ENCODE measurements around the gene CLTC. TPM values are rescaled to one million over a fixed set of nuclear protein-coding genes. Genes with fewer than 3 reads are reported as not detected.

Gene CLTC
- total RNA-seq, 1 donor from 2014 or later = 113 TPM

GRCh38 chr17:59619035-59619297, 729 bp upstream of the CLTC start:
- peaks cover 49% of the 10 kb centered on the region for H3K4me1 ChIP-seq
- peak overlapping the region; percentile 98 for H3K27ac ChIP-seq
- intact Hi-C loops (cut with DNase I) = no loop called here
- H3K27me3 ChIP-seq = no peaks in the 10 kb centered on the region
- H3K4me3 ChIP-seq = peak overlapping the region; percentile 97 to 98
- no peaks in the 10 kb centered on the region for H3K9me3 ChIP-seq
- H3K36me3 ChIP-seq = no peaks in the 10 kb centered on the region
- no peak for DNase-seq (ENCODE audit: extremely low spot score in 2 of 2)
- no peak for TF ChIP-seq CTCF (IDR thresholded peaks at IDR 0.05)
- TF ChIP-seq POLR2AphosphoS5 (IDR thresholded peaks at IDR 0.05; ENCODE audit: insufficient read depth in 1 of 2, low read depth in 1 of 2) = no peak
- TF ChIP-seq POLR2A (IDR thresholded peaks at IDR 0.05) = no peak

GRCh38 chr17:59620064-59620359, 317 bp downstream of the CLTC start:
- no peak for TF ChIP-seq POLR2A (IDR thresholded peaks at IDR 0.05)
- intact Hi-C loops (cut with DNase I) = no loop called here

GRCh38 chr17:59620518-59621259, 994 bp downstream of the CLTC start:
- DNase-seq (ENCODE audit: extremely low spot score in 2 of 2) = no peak
- peaks cover 66% of the 10 kb centered on the region for H3K4me1 ChIP-seq
- TF ChIP-seq CTCF (IDR thresholded peaks at IDR 0.05) (no peak), POLR2AphosphoS5 (IDR thresholded peaks at IDR 0.05; ENCODE audit: insufficient read depth in 1 of 2, low read depth in 1 of 2) (no peak), POLR2A (IDR thresholded peaks at IDR 0.05) (no peak)
- H3K36me3 ChIP-seq = no peaks in the 10 kb centered on the region
- H3K27me3 ChIP-seq = no peaks in the 10 kb centered on the region
- intact Hi-C loops (cut with DNase I) = no loop called here
- H3K9me3 ChIP-seq = no peaks in the 10 kb centered on the region
- H3K4me3 ChIP-seq = peak overlapping the region; percentile 97 to 98
- H3K27ac ChIP-seq = peak overlapping the region; percentile 98

More at GRCh38 chr17:59620064-59620359, 317 bp downstream of the CLTC start:
- no peak for DNase-seq (ENCODE audit: extremely low spot score in 2 of 2)
- Histone ChIP-seq H3K4me1 (peaks cover 59% of the 10 kb centered on the region), H3K4me3 (peak overlapping the region; percentile 97 to 98), H3K9me3 (no peaks in the 10 kb centered on the region), H3K27me3 (no peaks in the 10 kb centered on the region), H3K27ac (peak overlapping the region; percentile 98), H3K36me3 (no peaks in the 10 kb centered on the region)

- TF ChIP-seq POLR2AphosphoS5 (IDR thresholded peaks at IDR 0.05; ENCODE audit: insufficient read depth in 1 of 2, low read depth in 1 of 2) (no peak), POLR2A (IDR thresholded peaks at IDR 0.05) (no peak), CTCF (IDR thresholded peaks at IDR 0.05) (no peak)
- H3K4me3 ChIP-seq = peak overlapping the region; percentile 2 to 97
These were observed 2.1 kb downstream of the CLTC start for GRCh38 chr17:59621771-59622170.

GRCh38 chr17:59623151-59623550, 3.5 kb downstream of the CLTC start:
- Histone ChIP-seq H3K9me3 (no peaks in the 10 kb centered on the region), H3K4me1 (peaks cover 80% of the 10 kb centered on the region), H3K36me3 (no peaks in the 10 kb centered on the region), H3K27me3 (no peaks in the 10 kb centered on the region), H3K4me3 (no peak overlapping the region), H3K27ac (no peak overlapping the region)
- intact Hi-C loops (cut with DNase I) = no loop called here
- DNase-seq (ENCODE audit: extremely low spot score in 2 of 2) = no peak
- TF ChIP-seq CTCF (IDR thresholded peaks at IDR 0.05) (no peak), POLR2AphosphoS5 (IDR thresholded peaks at IDR 0.05; ENCODE audit: insufficient read depth in 1 of 2, low read depth in 1 of 2) (no peak), POLR2A (IDR thresholded peaks at IDR 0.05) (no peak)

More at GRCh38 chr17:59621771-59622170, 2.1 kb downstream of the CLTC start:
- H3K4me1 ChIP-seq = peaks cover 77% of the 10 kb centered on the region
- no peak for DNase-seq (ENCODE audit: extremely low spot score in 2 of 2)
- no peaks in the 10 kb centered on the region for H3K36me3 ChIP-seq
- intact Hi-C loops (cut with DNase I) = no loop called here
- H3K27me3 ChIP-seq = no peaks in the 10 kb centered on the region
- H3K9me3 ChIP-seq = no peaks in the 10 kb centered on the region
- H3K27ac ChIP-seq = peak overlapping the region; percentile 98
